ENCODE measurements around the gene ZSCAN22. TPM values are rescaled to one million over a fixed set of nuclear protein-coding genes. Genes with fewer than 3 reads are reported as not detected.

The ZSCAN22 gene
- total and polyA plus RNA-seq, 2 experiments from 2014 or later = 0.86 to 2.9 TPM

- TF ChIP-seq, protein P1, sequence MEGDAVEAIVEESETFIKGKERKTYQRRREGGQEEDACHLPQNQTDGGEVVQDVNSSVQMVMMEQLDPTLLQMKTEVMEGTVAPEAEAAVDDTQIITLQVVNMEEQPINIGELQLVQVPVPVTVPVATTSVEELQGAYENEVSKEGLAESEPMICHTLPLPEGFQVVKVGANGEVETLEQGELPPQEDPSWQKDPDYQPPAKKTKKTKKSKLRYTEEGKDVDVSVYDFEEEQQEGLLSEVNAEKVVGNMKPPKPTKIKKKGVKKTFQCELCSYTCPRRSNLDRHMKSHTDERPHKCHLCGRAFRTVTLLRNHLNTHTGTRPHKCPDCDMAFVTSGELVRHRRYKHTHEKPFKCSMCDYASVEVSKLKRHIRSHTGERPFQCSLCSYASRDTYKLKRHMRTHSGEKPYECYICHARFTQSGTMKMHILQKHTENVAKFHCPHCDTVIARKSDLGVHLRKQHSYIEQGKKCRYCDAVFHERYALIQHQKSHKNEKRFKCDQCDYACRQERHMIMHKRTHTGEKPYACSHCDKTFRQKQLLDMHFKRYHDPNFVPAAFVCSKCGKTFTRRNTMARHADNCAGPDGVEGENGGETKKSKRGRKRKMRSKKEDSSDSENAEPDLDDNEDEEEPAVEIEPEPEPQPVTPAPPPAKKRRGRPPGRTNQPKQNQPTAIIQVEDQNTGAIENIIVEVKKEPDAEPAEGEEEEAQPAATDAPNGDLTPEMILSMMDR (conservative IDR thresholded peaks at IDR 0.05; ENCODE audit: low read depth in 2 of 2) = no peak
- TF ChIP-seq STAT1 (IDR thresholded peaks at IDR 0.05; ENCODE audit: unreplicated experiment) (no peak), EZH2phosphoT487 (IDR thresholded peaks at IDR 0.05; ENCODE audit: unreplicated experiment) (no peak), CREB1 (CRISPR knock-in tag; IDR thresholded peaks at IDR 0.05; ENCODE audit: low read depth) (no peak), ZNF331 (CRISPR knock-in tag; IDR thresholded peaks at IDR 0.05; ENCODE audit: low read depth) (no peak)
- TF ChIP-seq, protein P2, sequence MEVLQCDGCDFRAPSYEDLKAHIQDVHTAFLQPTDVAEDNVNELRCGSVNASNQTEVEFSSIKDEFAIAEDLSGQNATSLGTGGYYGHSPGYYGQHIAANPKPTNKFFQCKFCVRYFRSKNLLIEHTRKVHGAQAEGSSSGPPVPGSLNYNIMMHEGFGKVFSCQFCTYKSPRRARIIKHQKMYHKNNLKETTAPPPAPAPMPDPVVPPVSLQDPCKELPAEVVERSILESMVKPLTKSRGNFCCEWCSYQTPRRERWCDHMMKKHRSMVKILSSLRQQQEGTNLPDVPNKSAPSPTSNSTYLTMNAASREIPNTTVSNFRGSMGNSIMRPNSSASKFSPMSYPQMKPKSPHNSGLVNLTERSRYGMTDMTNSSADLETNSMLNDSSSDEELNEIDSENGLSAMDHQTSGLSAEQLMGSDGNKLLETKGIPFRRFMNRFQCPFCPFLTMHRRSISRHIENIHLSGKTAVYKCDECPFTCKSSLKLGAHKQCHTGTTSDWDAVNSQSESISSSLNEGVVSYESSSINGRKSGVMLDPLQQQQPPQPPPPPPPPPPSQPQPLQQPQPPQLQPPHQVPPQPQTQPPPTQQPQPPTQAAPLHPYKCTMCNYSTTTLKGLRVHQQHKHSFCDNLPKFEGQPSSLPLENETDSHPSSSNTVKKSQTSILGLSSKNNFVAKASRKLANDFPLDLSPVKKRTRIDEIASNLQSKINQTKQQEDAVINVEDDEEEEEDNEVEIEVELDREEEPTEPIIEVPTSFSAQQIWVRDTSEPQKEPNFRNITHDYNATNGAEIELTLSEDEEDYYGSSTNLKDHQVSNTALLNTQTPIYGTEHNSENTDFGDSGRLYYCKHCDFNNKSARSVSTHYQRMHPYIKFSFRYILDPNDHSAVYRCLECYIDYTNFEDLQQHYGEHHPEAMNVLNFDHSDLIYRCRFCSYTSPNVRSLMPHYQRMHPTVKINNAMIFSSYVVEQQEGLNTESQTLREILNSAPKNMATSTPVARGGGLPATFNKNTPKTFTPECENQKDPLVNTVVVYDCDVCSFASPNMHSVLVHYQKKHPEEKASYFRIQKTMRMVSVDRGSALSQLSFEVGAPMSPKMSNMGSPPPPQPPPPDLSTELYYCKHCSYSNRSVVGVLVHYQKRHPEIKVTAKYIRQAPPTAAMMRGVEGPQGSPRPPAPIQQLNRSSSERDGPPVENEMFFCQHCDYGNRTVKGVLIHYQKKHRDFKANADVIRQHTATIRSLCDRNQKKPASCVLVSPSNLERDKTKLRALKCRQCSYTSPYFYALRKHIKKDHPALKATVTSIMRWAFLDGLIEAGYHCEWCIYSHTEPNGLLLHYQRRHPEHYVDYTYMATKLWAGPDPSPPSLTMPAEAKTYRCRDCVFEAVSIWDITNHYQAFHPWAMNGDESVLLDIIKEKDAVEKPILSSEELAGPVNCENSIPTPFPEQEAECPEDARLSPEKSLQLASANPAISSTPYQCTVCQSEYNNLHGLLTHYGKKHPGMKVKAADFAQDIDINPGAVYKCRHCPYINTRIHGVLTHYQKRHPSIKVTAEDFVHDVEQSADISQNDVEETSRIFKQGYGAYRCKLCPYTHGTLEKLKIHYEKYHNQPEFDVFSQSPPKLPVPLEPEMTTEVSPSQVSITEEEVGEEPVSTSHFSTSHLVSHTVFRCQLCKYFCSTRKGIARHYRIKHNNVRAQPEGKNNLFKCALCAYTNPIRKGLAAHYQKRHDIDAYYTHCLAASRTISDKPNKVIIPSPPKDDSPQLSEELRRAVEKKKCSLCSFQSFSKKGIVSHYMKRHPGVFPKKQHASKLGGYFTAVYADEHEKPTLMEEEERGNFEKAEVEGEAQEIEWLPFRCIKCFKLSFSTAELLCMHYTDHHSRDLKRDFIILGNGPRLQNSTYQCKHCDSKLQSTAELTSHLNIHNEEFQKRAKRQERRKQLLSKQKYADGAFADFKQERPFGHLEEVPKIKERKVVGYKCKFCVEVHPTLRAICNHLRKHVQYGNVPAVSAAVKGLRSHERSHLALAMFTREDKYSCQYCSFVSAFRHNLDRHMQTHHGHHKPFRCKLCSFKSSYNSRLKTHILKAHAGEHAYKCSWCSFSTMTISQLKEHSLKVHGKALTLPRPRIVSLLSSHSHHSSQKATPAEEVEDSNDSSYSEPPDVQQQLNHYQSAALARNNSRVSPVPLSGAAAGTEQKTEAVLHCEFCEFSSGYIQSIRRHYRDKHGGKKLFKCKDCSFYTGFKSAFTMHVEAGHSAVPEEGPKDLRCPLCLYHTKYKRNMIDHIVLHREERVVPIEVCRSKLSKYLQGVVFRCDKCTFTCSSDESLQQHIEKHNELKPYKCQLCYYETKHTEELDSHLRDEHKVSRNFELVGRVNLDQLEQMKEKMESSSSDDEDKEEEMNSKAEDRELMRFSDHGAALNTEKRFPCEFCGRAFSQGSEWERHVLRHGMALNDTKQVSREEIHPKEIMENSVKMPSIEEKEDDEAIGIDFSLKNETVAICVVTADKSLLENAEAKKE (CRISPR knock-in tag; IDR thresholded peaks at IDR 0.05) = no peak
Observed at GRCh38 chr19:58350001-58350861, 23.4 kb downstream of the ZSCAN22 start (continued).

Data from GM23338 (cell line).